Embryonic facial prominence (tissue), 1 donor: Measurements from ENCODE around the gene ERCC1.
"Not testable (repeated sequence)": the region's sequence is repeated elsewhere in the genome, so short reads cannot be mapped to it uniquely, and the experiment has no call there.

Experiments used
- DNase-seq: peaks from one replicate; pipeline ENCODE4 v3.0.0-alpha.2; 2016; ENCODE audit errors: extremely low spot score

ERCC1 gene

GRCh38 chr19:45455707-45456499 is 32.2 kb upstream of the ERCC1 start:
- no peak for DNase-seq

- DNase-seq, result no peak
Observed at GRCh38 chr19:45451850-45452387, 28.2 kb upstream of the ERCC1 start.

GRCh38 chr19:45451131-45451849 is 27.6 kb upstream of the ERCC1 start:
- DNase-seq, result no peak

DNA sequence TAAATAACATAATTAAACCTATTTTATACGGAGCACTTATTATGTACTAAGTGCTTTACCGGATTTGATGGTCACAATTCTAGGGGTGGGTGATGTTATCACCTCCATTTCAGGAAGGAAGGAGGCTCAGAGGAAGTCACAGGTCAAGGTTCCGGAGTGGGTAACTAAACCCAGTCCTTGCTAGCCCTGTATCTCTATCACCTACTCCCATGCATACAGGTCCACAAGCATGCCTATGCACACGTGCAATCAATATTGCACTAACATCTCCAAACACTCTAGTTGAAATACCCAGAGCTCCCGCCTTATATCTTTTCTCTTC is 26.3 kb upstream of the ERCC1 start:
- DNase-seq, result no peak

DNA sequence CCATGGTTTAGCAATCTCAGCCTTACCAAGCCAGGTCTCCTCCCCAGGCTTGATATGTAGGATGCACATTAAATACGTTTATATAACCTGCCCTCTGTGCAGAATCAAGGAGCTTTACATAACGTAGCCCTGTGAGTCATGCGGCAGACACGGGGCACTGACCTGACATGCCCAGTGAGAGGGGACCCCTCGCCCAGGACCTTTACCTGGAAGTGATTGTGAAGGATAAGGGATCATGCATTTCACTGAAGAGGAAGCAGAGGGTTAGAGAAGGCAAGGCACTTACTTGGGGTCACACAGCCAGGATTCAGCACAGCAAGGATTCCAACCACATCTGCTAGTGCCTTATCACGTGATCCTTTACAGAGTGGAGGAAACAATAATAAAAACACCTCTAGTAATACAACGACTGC is 25.2 kb upstream of the ERCC1 start:
- DNase-seq, result no peak

- no peak for DNase-seq
Observed at GRCh38 chr19:45448425-45448756, 24.7 kb upstream of the ERCC1 start.

GRCh38 chr19:45446944-45447343 is 23.2 kb upstream of the ERCC1 start:
- DNase-seq, result no peak

GRCh38 chr19:45446295-45446694 is 22.6 kb upstream of the ERCC1 start:
- DNase-seq, result no peak

- no peak for DNase-seq
Observed at GRCh38 chr19:45445139-45445538, 21.4 kb upstream of the ERCC1 start.

DNA sequence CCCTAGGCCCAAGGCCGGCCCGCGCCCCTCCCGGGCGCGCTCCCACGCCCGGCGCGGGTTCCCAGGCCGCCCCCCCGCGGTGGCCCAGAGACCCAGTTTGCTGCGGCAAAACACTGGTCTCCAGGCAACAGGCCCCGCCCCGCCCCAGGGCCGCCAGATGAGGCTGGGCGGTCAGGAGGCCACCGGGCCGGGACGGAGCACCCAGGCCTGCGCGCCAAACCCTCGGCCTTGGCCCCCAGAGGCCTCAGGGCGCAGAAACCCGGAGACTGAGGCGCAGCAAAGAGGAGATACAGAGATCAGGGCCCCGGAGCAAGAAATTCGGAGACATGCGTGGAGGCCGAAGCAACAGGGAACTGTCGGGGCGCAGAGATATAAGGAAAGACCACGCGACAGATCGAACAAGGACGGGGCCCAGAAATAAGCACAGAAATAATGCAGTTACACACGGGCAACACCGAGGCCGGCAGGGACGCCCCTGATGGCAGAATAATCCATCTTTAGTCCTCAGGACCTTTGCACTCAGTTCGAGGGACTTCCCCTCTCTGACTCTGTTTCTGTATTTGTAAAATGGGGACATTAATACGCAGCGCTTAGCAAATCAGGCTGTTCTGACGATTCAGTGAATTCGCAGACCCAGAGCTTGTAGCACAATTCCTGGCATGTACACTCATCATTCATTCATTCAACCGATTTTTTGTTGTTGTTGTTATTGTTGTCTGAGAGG is 20.8 kb upstream of the ERCC1 start:
- DNase-seq, result no peak

- no peak for DNase-seq
Observed at GRCh38 chr19:45443462-45444317, 20.0 kb upstream of the ERCC1 start.

- no peak for DNase-seq
Observed at GRCh38 chr19:45442778-45443461, 19.2 kb upstream of the ERCC1 start.

DNA sequence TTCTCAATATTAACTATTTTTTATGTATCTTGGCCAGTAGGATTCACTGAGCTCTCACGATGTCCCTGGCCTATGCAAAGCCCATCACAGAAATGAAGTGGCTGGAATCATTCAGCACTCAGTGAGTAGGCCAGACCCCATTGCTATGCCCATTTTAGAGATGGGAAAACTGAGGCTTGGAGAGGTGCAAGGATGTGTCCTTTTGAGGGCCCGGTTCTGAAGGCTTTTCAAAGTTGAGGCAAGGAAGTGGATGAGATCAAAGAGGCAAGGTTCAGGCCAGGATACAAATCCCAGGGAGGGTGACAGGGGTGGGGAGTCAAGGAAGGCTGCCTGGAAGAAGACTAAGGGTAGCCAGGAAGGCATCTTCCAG is 18.7 kb upstream of the ERCC1 start:
- DNase-seq, result no peak

GRCh38 chr19:45440873-45441654 is 17.3 kb upstream of the ERCC1 start:
- no peak for DNase-seq

GRCh38 chr19:45440259-45440638 is 16.5 kb upstream of the ERCC1 start:
- DNase-seq, result no peak

GRCh38 chr19:45439569-45440258 is 16.0 kb upstream of the ERCC1 start:
- DNase-seq, result no peak

- no peak for DNase-seq
Observed at GRCh38 chr19:45439190-45439568, 15.5 kb upstream of the ERCC1 start.

DNA sequence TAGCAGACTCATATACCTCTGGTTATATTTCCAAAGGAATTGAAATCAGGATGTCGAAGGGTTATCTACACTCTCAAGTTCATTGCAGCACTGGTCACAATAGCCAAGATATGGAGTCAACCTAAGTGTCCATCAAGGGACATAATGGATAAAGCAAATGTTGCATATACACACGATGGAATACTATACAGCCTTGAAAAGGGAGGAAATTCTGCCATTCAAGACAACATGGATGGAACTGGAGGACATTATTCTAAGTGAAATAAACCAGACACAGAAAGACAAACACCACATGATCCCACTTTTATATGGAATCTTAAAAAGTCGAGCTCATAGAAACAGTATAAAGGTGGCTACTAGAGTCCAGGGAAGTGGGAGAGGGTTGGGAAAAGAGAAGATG is 13.6 kb upstream of the ERCC1 start:
- no peak for DNase-seq

DNA sequence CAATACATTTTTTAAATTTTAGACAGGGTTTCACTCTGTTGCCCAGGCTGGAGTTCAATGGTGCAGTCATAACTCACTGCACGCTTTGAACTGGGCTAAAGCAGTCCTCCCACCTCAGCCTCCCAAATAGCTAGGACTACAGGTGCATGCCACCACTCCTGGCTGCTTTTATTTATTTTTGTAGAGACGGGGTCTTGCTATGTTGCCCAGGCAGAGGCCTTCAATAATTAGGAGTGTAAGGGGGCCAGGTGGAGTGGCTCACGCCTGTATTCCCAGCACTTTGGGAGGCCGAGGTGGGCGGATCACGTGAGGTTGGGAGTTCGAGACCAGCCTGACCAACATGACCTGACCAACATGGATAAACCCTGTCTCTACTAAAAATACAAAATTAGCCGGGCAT is 8.8 kb upstream of the ERCC1 start:
- DNase-seq, result not testable (repeated sequence)

- not testable (repeated sequence) for DNase-seq
Observed at GRCh38 chr19:45431008-45431407, 7.3 kb upstream of the ERCC1 start.
